ENCODE results near the gene FSHR.
A peak's percentile ranks its signal among the peaks of the same experiment; 100 is the strongest.

Gene FSHR

GRCh38 chr2:48948400-48949125 is 205.8 kb downstream of the FSHR start:
- DNase-seq = no peak

GRCh38 chr2:48946449-48947048 is 207.8 kb downstream of the FSHR start:
- DNase-seq = peak in 1 of 2 donors; percentile 48

DNA sequence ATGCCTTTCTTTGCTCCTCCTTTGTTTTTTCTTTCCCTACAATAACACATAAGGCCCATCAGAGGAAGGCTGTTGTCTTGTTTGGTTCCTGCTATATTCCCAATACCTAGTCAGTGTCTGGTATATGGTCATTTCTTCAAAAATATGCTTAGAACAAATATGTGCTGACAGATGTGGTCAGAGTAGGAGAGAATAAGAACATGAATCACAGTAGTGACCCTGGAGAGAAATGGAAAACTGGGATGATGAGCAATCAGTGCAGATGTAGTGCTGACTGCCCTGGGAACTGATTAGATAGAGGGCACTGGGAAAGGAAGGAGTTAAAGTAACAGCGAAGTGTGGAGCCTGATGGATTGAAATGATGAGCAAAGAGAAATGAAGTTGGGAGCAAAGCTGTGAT is 209.4 kb downstream of the FSHR start:
- DNase-seq = no peak

- no peak for DNase-seq
Measured at GRCh38 chr2:48943436-48943835, 210.9 kb downstream of the FSHR start.

GRCh38 chr2:48941908-48942307 is 212.4 kb downstream of the FSHR start:
- DNase-seq = no peak

DNA sequence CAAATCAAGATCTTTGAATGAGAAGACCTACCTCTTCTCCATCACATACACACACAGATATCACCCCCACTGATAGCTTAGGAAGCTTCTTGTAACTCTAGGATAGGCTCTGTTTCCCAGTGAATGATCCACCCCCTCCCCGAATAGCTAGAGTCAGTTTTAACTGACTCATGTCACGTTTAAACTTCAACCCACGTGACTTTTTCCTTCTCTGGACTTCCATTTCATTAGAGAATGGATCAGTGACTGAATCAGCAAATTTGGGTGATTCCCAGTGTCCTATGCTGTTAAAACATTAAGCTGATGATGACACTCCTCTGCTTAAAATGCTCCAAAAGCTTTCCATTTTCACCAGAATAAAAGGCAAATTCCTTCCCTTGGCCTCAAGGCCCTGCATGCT is 212.9 kb downstream of the FSHR start:
- DNase-seq = no peak

GRCh38 chr2:48940606-48941005 is 213.7 kb downstream of the FSHR start:
- DNase-seq = no peak

DNA sequence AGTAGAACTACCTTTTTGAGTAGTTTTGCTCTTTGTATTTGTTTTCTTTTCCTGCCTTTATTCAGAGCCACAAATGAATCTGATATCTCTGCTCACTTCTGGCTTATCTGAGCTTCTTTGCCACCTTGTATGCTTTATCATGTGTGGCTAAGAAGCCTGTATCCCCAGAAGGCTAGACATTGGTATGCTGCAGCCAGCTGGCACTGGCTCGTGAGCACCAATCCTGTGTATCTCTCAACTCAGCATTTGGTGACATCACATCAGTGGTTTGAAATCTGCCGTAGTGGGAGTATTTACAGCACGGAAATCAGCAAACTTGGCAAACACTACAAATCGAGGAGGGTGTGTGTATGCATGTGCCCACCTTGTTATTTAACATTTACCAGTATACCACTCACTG is 215.1 kb downstream of the FSHR start:
- DNase-seq = no peak

GRCh38 chr2:48938231-48938630 is 216.1 kb downstream of the FSHR start:
- DNase-seq = no peak

DNA sequence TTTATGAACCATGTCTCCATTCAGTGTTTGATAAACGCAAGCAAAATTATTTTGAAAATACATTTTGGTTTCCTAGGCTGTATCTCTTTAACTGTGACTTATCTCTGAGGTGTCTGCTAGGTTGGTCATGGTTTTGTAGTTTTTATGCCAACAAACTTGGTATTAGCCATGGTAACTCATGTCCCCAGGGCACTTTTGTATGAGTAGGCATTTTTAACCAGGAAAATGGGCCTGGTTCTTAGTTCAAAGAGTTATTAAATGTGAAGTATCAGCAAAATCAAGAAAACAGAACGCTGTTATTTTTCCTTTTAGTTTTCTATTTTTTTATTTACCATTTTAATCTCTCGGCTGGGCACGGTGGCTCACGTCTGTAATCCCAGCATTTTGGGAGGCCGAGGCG is 219.5 kb downstream of the FSHR start:
- DNase-seq = no peak

DNA sequence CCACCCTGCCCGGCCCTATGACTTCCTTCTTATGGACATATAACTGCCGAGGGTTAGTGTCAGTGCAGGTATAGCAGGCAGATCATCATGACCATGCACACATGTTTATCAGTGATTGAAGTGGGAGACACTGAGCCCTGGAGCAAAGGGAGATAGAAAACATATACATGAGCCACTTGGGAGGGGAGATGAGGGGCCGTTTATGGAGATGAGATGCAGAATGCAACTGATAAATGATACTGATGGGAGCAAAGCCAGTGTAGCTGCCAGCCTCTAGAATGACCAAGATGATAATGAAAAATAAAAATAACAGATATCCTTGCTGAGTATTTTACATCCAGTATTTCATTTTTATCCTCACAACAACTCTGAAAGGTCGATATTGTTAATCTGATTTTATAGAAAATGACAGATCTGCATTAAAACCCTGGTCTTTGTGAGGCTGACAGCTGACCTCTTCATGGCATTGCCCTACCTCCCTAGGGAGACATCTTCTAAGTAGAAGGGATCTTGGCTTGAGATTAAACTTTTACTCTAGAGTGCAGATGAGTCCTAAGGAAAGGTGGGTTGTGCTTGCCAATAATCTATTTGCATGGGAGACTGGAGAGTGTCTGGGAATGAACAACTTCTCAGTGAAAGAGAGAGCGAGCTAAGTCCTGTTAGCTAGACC is 220.4 kb downstream of the FSHR start:
- no peak for DNase-seq

GRCh38 chr2:48932667-48933066 is 221.6 kb downstream of the FSHR start:
- DNase-seq = no peak

- DNase-seq = no peak
Measured at GRCh38 chr2:48929571-48930301, 224.6 kb downstream of the FSHR start.

DNA sequence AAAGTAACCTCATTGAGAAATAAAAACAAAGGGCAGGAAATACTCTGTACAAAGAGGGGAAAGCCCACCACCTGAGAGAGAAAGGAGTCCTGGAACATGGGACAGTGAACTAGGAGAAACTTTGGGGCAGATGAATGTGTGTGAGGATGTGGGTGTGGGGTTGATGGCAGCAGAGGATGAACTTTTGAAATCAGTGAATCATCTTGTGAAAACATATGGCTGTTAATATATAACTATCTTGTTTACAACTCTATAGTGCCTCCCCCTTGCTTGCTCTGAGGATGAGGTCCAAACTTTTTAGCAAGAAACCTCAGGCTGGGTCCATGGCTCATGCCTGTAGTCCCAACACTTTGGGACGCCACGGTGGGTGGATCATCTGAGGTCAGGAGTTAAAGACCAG is 227.0 kb downstream of the FSHR start:
- no peak for DNase-seq

- DNase-seq = no peak
Measured at GRCh38 chr2:48915884-48916283, 238.4 kb downstream of the FSHR start.

DNA sequence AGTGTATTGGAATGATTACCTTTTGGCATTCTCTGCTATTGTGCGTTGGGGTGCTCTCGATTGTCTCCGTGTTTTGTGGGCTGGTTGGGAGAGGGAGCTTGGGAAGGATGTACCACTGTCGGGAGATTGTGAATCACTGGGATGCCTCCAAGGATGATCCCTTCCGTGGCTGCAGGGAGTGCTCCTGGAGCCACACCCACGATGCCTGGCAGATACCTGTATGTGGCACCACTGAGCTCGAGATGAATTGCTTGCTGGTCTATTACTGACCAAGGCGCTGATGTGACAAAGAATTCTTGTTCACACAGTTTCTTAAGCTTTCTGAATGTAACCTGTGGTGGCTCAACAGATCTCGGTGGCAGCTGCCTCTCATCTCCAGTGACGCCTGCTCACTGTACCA is 239.1 kb downstream of the FSHR start:
- DNase-seq = no peak

DNA sequence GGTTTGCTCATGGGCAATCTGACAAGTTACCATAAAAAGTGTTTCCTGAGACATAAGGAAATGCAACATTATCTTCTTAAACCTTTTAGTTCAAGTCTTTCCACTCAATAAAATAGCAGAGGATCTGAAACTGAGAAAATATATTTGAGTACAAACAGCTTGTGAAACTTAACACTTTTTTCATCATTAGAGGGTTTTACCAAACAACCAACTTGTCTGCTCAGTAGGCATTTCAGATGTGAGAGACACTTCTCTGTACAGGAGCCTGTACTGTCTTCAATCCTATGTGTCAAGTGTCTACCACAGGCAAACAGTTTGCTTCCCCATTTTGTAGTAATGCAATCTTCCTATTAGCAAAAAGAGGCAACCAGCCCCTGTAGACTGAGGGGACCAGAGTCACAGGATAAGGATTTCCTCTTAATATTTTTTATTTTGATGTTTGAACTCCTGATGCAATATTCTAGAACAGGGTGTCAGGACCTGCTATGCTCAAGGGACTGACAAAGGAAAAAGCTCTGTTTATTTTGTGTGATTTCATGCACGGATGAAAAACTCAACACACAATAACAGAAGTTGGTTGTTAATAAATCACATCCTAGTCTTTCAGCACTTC is 239.7 kb downstream of the FSHR start:
- no peak for DNase-seq
